ENCODE data around the gene VSIG10.

- TF ChIP-seq CTCF (IDR thresholded peaks at IDR 0.05; ENCODE audit: poor library complexity) (no peak), EZH2 (IDR thresholded peaks at IDR 0.05; ENCODE audit: borderline replicate concordance) (no peak)
Measured at GRCh38 chr12:118098401-118098800, 5.4 kb downstream of the VSIG10 start.
